ENCODE measurements around the gene FREM3.

The FREM3 gene

GRCh38 chr4:143634763-143635162 lies 65.7 kb downstream of the FREM3 start:
- TF ChIP-seq CTCF (IDR thresholded peaks at IDR 0.05; ENCODE audit: low read depth, low read length), result no peak
- Histone ChIP-seq H3K27ac (no peak overlapping the region), H3K27me3 (ENCODE audit: insufficient read depth, low read depth, severe bottlenecking) (no peaks in the 10 kb centered on the region), H3K9me3 (ENCODE audit: severe bottlenecking) (no peaks in the 10 kb centered on the region), H3K4me3 (ENCODE audit: low read depth, low read length) (no peak overlapping the region), H3K36me3 (no peaks in the 10 kb centered on the region)
- DNase-seq, result no peak

GRCh38 chr4:143633833-143634232 lies 66.6 kb downstream of the FREM3 start:
- Histone ChIP-seq H3K36me3 (no peaks in the 10 kb centered on the region), H3K27me3 (ENCODE audit: insufficient read depth, low read depth, severe bottlenecking) (no peaks in the 10 kb centered on the region), H3K9me3 (ENCODE audit: severe bottlenecking) (no peaks in the 10 kb centered on the region), H3K27ac (no peak overlapping the region), H3K4me3 (ENCODE audit: low read depth, low read length) (no peak overlapping the region)
- DNase-seq, result no peak
- no peak for TF ChIP-seq CTCF (IDR thresholded peaks at IDR 0.05; ENCODE audit: low read depth, low read length)

DNA sequence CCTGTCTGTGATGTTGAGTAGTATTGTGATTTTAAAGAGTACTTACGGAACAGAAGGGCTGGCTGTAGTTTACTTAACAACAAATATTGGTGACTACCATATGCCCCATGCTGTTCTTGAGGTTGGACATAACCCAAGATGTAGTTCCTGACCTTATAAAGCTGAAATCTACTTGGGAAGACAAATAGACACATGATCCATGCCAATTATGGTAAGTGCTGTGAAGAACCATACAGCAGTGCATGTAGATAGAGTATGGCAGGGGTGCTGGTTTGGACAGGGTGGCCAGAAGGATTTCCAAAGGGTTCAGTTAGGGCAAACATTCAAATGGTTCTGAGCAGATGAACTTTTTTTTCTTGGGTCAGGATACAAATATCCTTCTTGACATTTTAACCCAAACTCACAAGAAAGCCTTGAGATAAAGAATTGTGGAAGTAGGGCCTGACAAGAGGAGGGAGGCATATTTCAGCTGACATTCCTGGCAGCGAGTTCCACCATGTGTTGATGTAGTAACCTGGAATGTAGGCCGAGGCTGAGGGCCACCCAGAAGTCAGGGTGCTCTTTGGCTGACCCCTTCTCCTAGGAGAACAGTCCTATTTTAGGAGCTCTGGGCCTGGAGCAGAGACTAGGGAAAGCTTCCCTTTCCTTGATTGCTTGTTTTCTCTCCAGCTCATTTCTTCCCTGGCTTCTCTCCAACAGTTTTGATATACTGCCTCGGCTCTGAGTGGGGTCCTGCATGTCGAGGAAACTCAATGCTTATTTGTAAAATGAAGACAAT lies 74.2 kb downstream of the FREM3 start:
- no peak for TF ChIP-seq CTCF (IDR thresholded peaks at IDR 0.05; ENCODE audit: low read depth, low read length)
- Histone ChIP-seq H3K4me3 (ENCODE audit: low read depth, low read length) (no peak overlapping the region), H3K27ac (no peak overlapping the region), H3K36me3 (no peaks in the 10 kb centered on the region), H3K9me3 (ENCODE audit: severe bottlenecking) (no peaks in the 10 kb centered on the region), H3K27me3 (ENCODE audit: insufficient read depth, low read depth, severe bottlenecking) (no peaks in the 10 kb centered on the region)
- DNase-seq, result no peak

DNA sequence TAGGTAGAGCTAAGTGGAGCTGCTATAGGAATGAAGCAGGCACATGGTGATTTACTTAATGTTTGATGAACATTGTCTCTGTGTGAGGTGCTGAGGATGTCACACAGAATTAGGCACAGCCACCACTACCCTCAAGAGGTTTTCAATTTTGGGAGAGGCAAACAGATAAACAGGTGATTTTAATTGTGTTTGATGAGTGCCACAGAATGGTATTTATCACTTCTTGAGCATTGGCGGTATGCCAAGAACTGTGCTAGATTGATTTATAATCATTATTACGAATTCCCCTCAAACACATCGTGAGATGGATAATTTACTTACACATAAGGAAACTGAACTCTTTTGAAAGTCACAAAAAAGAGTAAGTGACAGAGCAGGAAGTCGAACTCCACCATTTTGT lies 74.8 kb downstream of the FREM3 start:
- TF ChIP-seq CTCF (IDR thresholded peaks at IDR 0.05; ENCODE audit: low read depth, low read length), result no peak
- H3K27ac ChIP-seq, result no peak overlapping the region

GRCh38 chr4:143623896-143624295 lies 76.6 kb downstream of the FREM3 start:
- no peak for DNase-seq
- Histone ChIP-seq H3K36me3 (no peaks in the 10 kb centered on the region), H3K27me3 (ENCODE audit: insufficient read depth, low read depth, severe bottlenecking) (no peaks in the 10 kb centered on the region), H3K27ac (no peak overlapping the region), H3K9me3 (ENCODE audit: severe bottlenecking) (no peaks in the 10 kb centered on the region), H3K4me3 (ENCODE audit: low read depth, low read length) (no peak overlapping the region)
- no peak for TF ChIP-seq CTCF (IDR thresholded peaks at IDR 0.05; ENCODE audit: low read depth, low read length)

More for the DNA sequence above, 74.8 kb downstream of the FREM3 start:
- DNase-seq, result no peak
- Histone ChIP-seq H3K27me3 (ENCODE audit: insufficient read depth, low read depth, severe bottlenecking) (no peaks in the 10 kb centered on the region), H3K36me3 (no peaks in the 10 kb centered on the region), H3K4me3 (ENCODE audit: low read depth, low read length) (no peak overlapping the region), H3K9me3 (ENCODE audit: severe bottlenecking) (no peaks in the 10 kb centered on the region)

- TF ChIP-seq CTCF (IDR thresholded peaks at IDR 0.05; ENCODE audit: low read depth, low read length), result no peak
- Histone ChIP-seq H3K36me3 (no peaks in the 10 kb centered on the region), H3K9me3 (ENCODE audit: severe bottlenecking) (no peaks in the 10 kb centered on the region), H3K4me3 (ENCODE audit: low read depth, low read length) (no peak overlapping the region), H3K27ac (no peak overlapping the region), H3K27me3 (ENCODE audit: insufficient read depth, low read depth, severe bottlenecking) (no peaks in the 10 kb centered on the region)
- no peak for DNase-seq
Measured at GRCh38 chr4:143618811-143619210, 81.7 kb downstream of the FREM3 start.
